Embryonic facial prominence (tissue), 1 donor: ENCODE measurements around the gene METRN.

ENCODE experiments used
- DNase-seq: peaks from one replicate; pipeline ENCODE4 v3.0.0-alpha.2; 2016; ENCODE audit errors: extremely low spot score

METRN gene

DNA sequence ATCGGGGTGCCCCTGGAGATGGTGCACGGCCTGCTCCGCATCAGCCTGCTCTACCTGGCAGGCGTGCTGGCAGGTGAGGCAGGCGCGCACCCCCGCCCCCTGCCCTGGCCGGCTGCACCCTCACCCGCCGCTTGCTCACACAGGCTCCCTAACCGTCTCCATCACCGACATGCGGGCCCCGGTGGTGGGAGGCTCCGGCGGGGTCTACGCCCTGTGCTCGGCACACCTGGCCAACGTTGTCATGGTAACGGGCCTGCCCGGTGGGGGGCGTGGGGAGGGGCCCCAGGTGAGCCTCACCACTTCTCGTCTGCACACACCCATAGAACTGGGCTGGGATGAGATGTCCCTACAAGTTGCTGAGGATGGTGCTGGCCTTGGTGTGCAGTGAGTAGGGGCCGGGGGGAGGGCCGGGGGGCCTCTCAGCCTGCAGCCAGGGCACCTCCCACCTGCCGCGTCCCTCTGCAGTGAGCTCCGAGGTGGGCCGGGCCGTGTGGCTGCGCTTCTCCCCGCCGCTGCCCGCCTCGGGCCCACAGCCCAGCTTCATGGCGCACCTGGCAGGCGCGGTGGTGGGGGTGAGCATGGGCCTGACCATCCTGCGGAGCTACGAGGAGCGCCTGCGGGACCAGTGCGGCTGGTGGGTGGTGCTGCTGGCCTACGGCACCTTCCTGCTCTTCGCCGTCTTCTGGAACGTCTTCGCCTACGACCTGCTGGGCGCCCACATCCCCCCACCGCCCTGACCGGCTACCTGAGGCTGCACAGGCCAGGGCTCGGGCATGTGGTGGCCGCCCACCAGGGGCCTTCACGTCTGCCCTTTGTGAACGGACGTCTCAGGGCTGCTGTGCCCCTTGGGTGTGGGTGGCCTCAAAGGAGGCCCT is 37.4 kb upstream of the METRN start:
- no peak for DNase-seq

DNA sequence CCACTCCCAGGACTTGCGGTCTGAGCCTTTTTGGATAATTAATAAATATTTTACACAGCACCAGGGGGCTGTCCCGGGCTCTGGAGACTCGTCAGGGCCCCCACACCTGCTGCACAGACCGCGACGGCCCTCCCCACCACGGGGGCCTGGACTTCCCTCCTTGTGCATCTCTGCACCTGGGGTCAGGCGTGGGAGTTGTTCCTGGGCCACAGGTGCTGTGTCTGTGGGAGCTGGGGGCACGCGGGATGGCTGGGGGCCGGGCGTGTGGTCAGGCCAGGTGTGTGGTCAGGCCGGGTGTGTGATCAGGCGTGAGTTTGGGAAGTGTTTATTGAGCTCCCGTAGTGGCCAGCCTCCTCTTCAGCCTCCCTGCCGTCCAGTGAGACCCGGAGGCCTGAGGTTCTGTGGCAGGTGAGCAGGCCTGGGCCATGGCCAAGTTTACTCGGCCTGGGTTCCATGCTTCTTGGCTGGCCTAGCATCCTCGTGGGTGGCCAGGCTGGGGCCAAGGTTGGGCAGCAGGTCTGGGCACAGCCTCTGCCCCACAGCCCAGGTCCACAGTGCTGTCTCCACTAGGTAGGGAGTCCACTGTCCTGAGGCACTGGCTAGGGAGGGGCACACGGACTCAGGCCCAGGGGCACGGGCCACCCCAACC is 36.6 kb upstream of the METRN start:
- DNase-seq = no peak

DNA sequence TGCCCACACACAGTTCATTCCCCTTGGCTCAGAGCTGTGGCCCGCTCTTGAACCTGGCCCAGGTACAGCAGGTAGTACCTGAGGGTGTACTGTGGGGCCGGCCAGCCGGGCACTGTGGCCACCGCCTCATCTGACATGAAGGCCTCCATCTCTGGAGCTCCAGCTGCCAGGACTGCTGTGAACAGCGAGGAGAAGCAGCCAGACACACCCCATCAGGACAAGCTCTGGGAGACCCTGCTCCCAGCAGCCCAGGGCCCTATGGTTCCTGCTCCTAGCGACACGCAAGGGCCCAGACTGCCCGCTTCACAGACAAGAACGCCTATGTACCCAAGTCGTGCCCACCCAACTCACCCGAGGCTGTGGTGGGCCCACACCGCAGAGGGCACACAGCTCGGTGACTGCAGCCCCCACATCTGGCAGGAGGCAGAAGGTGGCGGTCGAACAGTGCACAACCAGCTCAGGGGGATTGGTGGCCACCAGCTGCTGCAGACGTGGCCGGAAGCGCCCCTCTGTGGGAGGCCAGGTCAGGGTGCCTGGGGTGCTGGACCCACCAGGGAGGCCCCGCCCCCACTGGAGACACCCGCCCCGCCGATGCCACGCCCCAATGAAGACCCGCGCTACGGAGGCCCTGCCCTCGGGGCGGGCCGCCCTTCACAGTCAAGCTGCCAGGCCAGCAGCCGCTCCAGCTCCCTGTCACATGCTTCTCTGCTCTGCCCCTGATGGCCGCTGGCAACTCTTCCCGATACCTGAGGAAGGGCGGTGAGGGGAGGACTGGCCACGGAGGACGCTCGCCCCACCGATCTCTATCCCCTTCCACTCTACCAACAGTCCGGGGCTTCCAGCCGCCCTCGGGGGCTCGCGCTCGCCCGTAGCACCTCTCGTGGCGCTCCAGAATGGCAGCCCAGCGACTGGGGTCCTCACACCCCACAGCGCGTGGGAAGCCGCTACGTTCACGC is 35.8 kb upstream of the METRN start:
- peak; percentile 48 for DNase-seq

DNA sequence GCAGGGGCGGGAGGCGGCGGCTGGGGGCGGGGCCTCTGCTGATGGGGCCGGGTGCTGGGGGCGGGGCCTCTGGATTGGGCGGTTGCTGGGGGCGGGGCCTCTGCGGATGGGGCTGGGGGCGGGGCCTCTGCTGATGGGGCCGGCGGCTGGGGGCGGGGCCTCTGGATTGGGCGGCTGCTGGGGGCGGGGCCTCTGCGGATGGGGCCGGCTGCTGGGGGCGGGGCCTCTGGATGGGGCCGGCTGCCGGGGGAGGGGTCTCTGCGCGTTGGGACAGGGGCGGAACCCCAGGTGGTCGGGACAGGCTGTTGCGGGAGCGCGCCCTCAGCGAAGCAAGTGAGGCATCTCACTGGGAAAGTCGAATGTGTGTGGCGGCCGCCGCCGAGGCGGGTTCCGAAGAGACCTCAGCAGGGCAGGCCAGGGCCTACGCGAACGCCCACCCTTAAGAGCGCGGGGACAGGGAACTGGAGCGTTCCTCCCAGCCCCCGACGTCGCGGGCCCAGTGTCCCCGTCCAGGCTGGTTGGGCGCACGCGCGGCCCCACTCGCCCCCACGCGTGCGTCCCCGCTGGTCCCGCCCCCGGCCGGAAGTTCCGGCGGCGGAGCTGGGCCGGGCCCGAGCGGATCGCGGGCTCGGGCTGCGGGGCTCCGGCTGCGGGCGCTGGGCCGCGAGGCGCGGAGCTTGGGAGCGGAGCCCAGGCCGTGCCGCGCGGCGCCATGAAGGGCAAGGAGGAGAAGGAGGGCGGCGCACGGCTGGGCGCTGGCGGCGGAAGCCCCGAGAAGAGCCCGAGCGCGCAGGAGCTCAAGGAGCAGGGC is 34.9 kb upstream of the METRN start, which contains the start of gene STUB1:
Gene STUB1, plus strand, starts transcription at position 597 of the 811 bp plus-strand sequence. Its CDS starts 116 bp downstream, at position 713.
- peak; percentile 68 for DNase-seq

DNA sequence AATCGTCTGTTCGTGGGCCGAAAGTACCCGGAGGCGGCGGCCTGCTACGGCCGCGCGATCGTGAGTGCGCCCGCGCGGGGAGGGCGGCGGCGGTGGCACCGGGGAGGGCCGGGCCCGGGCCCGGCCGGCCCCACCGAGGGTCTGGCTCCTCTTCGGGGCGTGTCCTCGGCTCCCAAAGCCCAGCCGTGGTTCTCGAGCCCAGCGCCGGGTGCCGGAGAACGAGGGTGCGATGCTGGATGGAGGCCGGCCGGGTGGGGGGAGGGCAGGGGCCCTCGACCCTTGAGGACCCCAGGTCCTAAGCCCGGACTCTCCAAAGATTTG is 34.3 kb upstream of the METRN start:
- DNase-seq = no peak

- DNase-seq = no peak
These were observed 33.8 kb upstream of the METRN start for GRCh38 chr16:680967-681745.

GRCh38 chr16:681746-682427 is 33.0 kb upstream of the METRN start:
- no peak for DNase-seq

DNA sequence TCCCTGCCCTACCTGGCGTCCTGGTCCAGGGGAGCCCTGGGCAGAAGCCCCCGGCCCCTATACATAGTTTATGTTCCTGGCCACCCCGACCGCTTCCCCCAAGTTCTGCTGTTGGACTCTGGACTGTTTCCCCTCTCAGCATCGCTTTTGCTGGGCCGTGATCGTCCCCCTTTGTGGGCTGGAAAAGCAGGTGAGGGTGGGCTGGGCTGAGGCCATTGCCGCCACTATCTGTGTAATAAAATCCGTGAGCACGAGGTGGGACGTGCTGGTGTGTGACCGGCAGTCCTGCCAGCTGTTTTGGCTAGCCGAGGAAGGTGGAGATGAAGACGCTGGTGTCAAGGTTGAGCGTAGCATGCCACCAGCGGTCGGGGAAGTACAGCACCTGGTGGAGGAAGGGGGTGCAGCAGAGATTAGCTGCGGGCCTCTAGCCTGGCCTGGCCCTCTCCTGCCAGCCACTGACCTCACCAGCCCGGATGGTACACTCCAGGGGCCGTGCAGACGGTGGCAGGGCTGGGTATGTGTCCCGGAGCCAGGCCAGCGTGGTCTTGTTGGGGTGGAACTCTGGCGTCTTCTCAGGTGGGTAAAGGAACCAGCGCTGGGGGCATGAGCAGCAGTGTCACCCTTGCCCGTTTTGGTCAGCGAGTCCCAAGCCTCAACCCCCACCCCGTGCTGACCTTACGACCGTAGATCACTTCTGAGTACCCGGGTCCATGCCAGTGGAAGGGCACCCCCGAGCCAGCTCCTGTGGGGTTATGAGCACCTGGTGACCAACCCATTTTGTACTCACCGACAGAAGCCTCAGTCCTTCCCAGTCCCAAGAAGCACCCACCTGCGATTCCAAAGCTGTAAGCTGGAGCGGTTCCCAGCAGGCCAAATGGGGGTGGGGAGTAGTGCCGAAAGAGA is 32.2 kb upstream of the METRN start:
- no peak for DNase-seq

DNA sequence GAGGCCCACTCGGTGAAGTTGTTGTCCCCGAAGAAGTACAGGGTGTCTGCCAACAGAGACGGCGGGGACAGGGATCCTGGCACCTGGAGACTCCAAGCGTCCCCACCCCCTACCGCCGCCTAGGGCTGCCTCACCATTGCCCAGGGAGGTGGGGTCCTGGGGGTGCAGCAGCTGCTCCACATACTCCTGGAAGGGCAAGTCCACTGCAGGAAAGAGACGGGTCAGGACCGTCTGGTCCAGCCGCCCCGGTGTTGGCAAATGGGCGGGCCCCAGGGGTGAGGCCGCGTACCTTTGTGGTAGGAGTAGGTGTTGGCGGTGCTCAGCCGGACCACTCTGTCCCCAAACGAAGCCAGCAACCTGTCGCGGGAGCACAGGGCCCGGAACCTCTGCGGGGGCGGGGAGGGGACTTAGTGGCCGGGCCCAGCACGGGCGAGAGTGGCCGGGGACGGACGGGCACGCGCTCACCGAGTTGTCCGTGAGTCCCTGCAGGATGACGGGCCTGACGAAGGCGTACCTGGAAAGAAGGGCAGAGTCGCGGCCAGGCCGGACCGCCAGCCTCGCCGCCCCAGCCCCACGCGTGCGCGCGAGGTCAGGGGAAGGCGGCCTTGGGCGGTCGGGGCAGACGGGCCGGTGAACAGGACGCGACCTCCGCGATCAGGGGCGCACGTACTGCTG is 31.4 kb upstream of the METRN start:
- no peak for DNase-seq

GRCh38 chr16:684071-684794 is 30.7 kb upstream of the METRN start, which contains the start of gene JMJD8:
Gene JMJD8 (minus strand): TSS chr16:684334. CDS start chr16:684319, 15 bp downstream.
- DNase-seq = peak; percentile 82

DNA sequence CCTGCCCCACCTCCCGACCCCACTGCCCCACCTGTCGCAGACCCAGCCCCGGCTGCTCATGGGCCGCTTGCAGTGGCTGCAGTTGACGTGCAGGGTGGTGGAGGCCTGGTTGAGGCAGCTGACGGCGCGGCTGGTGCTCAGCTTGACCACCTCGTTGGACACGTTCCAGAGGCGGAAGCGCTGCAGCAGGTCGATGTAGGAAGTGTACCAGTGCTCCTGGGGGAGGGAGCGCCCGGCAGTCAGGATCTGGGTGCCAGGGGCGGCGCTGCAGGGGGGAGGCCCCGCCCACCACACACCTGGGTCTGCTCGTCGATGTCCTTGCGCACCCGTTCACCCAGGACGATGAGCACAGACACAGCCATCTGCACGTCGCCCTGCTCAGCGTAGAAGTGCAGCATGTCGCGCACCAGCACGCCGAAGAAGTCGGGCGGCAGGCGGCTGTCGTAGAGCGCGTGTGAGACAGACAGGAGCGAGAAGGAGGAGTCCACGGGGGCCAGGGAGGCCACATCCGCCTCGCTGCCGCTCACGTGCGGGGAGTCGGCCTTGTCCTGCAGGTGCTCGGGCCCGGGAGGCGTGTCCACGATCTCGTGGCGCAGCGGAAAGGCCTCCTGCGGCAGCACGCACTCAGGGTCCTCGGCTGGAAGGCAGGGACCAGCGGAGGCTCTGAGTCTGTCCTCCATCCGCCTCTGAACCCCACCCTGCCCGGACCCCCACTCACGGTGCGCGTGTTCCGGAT is 29.8 kb upstream of the METRN start:
- no peak for DNase-seq

GRCh38 chr16:685967-686366 is 29.0 kb upstream of the METRN start:
- DNase-seq = no peak

GRCh38 chr16:686459-687260 is 28.3 kb upstream of the METRN start:
- no peak for DNase-seq

- no peak for DNase-seq
These were observed 27.4 kb upstream of the METRN start for GRCh38 chr16:687499-687898.

GRCh38 chr16:689175-689897 is 25.6 kb upstream of the METRN start:
- no peak for DNase-seq
